Lower leg skin (tissue), 4 donors: ENCODE results near the gene PHLDA1. TPM values are rescaled to one million over a fixed set of nuclear protein-coding genes. Genes with fewer than 3 reads are reported as not detected.

Experiments
- DNase-seq, 2 donors: peaks; one replicate each; pipeline ENCODE4 v3.0.0-alpha.2; 2019; ENCODE audit warnings: low spot score in 2 of 2
- H3K4me3 ChIP-seq: fragments of 200-600 bp; sonication (generic); 2 replicates; pipeline ENCODE4 v1.5.1; 2017; ENCODE audit warnings: mild to moderate bottlenecking, low read depth; ENCODE audit not compliant: poor library complexity, severe bottlenecking
- POLR2A ChIP-seq, 2 donors: fragments of 450-650 bp; IDR thresholded peaks; one replicate each; pipeline ENCODE4 v1.6.1; 2016 to 2017; ENCODE audit warnings: antibody characterized with exemption in 2 of 2, mild to moderate bottlenecking in 1 of 2, moderate library complexity in 1 of 2
- WGBS, 2 donors: methylation state at CpG; one replicate each; pipeline ENCODE4 v1.1.5; 2018; 5-methylcytosine and 5-hydroxymethylcytosine counted together
- intact Hi-C: fragments of 100-400 bp; cut with DNase I; formaldehyde crosslinking; loops from one replicate; pipeline ENCODE4 v1.15.0; 2023; ENCODE audit warnings: low total_unique reads
- total RNA-seq, 4 donors: library from RNA; depleted of rRNA; stranded (reverse); fragments of >200 nt; gene quantifications; one replicate each; pipeline ENCODE4 v1.1.0, GENCODE V29; 2016
- TF ChIP-seq, protein P1 (sequence below), 3 donors: fragments of 450-650 bp; IDR thresholded peaks; one replicate each; pipeline ENCODE4 v1.5.1; 2016; ENCODE audit warnings: antibody characterized with exemption in 3 of 3, mild to moderate bottlenecking in 3 of 3, moderate library complexity in 2 of 3

Gene PHLDA1
- 10 to 100 TPM; 11.1 to 39.9 (median 19.6) TPM for total RNA-seq

DNA sequence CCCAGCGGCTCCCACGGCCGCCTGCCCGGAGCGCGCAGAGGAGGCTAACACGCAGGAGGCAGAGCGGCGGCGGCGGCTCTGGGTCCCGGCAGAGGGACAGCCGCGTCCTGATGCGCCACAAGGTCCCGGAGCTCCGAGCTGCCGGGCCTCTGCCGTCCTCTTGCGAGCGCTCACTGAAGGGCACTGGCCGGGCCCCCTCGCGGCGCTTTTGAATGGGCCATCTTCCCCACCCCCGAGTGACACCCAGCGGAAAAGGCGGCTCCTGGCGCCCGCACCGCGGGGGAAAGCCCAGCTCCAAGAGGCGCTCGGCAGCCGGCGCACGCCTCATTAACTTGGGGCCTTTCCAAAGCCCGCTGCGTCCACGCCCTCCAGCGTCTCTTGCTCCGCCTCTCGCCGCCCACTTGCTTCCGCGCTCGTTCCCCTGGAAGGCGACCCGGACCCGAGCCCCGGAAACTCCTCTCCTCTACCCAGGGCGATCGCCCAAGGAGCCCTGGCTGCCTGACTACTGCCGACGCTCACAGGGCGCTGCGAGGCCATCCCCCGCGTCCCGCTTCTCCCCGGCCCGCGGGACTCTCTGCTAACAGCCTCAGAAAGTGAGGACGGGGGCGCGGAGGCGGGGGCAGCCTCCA lies at the start of gene PHLDA1:
TSS of gene PHLDA1 (minus strand) at position 363 of the 629 bp plus-strand sequence.
- TF ChIP-seq, protein P1, sequence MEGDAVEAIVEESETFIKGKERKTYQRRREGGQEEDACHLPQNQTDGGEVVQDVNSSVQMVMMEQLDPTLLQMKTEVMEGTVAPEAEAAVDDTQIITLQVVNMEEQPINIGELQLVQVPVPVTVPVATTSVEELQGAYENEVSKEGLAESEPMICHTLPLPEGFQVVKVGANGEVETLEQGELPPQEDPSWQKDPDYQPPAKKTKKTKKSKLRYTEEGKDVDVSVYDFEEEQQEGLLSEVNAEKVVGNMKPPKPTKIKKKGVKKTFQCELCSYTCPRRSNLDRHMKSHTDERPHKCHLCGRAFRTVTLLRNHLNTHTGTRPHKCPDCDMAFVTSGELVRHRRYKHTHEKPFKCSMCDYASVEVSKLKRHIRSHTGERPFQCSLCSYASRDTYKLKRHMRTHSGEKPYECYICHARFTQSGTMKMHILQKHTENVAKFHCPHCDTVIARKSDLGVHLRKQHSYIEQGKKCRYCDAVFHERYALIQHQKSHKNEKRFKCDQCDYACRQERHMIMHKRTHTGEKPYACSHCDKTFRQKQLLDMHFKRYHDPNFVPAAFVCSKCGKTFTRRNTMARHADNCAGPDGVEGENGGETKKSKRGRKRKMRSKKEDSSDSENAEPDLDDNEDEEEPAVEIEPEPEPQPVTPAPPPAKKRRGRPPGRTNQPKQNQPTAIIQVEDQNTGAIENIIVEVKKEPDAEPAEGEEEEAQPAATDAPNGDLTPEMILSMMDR (IDR thresholded peaks at IDR 0.05), result peak in 1 of 3 donors; percentile 43
- TF ChIP-seq POLR2A (IDR thresholded peaks at IDR 0.05), result peak in 1 of 2 donors; percentile 74
- H3K4me3 ChIP-seq, result peak within 1 kb of the TSS; percentile 84
- intact Hi-C loops, result loop anchor here (10.0 kb wide), 1 partner anchor 477 kb away; no protein-coding TSS in a partner anchor
- 0 to 1% methylated on average over 31 to 40 of the region's 67 CpGs for WGBS, 2 donors
- DNase-seq, result peak; percentile 90 to 99

DNA sequence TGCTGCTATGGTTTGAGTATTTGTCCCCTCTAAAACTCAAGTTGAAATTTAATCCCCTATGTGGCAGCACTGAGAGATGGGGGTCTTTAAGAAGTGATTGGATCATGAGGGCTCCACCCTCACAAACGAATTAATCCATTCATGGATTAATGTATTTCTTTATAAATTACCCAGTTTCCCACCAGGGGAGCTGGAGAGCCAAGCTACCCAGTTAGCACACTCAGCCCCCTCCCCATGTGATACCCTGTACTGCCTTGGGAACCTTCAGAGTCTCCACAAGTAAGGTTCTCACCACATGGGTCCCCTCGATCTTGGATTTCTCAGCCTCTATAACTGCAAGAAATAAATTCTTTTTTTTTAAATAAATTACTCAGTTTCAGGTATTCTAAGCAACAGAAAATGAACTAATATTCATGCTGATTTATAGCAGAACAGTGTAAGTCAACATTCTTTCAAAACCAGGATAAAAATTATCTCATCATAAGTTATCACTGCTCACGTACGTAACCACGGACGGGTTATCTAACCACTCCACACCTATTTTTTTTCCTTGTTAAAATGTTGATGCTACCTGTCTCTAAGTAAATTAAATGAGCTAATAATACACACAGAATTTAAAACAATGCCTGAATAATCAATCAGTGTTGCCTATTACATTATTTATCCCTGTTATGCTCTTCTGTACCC lies 49.3 kb upstream of the PHLDA1 start:
- 76 to 82% methylated on average over 6 of the region's 6 CpGs for WGBS, 2 donors
- intact Hi-C loops, result no loop called here
- H3K4me3 ChIP-seq, result no peak overlapping the region

GRCh38 chr12:76080017-76080728 lies 48.6 kb upstream of the PHLDA1 start:
- intact Hi-C loops, result no loop called here
- DNase-seq, result no peak
- TF ChIP-seq, protein P1 (IDR thresholded peaks at IDR 0.05), result no peak
- no peak for TF ChIP-seq POLR2A (IDR thresholded peaks at IDR 0.05)
- no peak overlapping the region for H3K4me3 ChIP-seq
- WGBS, 2 donors, result 80 to 92% methylated on average over 2 of the region's 2 CpGs

More for the DNA sequence above, 49.3 kb upstream of the PHLDA1 start:
- no peak for TF ChIP-seq POLR2A (IDR thresholded peaks at IDR 0.05)
- TF ChIP-seq, protein P1 (IDR thresholded peaks at IDR 0.05), result no peak
- no peak for DNase-seq

- intact Hi-C loops, result no loop called here
- 88 to 93% methylated on average over 2 of the region's 2 CpGs for WGBS, 2 donors
- no peak overlapping the region for H3K4me3 ChIP-seq
- no peak for TF ChIP-seq POLR2A (IDR thresholded peaks at IDR 0.05)
- TF ChIP-seq, protein P1 (IDR thresholded peaks at IDR 0.05), result no peak
- no peak for DNase-seq
Observed at GRCh38 chr12:76078748-76079147, 47.2 kb upstream of the PHLDA1 start.

- TF ChIP-seq POLR2A (IDR thresholded peaks at IDR 0.05), result no peak
- DNase-seq, result no peak
- H3K4me3 ChIP-seq, result no peak overlapping the region
- intact Hi-C loops, result no loop called here
- 90 to 95% methylated on average over 1 of the region's 1 CpG for whole genome bisulfite sequencing, 2 donors
Observed at GRCh38 chr12:76075448-76075847, 43.9 kb upstream of the PHLDA1 start.
